D721Med (cell line): ENCODE data around the gene PRB2.
"Not testable (repeated sequence)": the region's sequence is repeated elsewhere in the genome, so short reads cannot be mapped to it uniquely, and the experiment has no call there.

ENCODE experiments used
- DNase-seq: peaks from one replicate; pipeline ENCODE4 v3.0.0; 2011; ENCODE audit warnings: low spot score; ENCODE audit not compliant: insufficient read length
- FAIRE-seq: peaks from 2 replicates; lab custom pipeline; 2011; peaks lifted over from hg19 to GRCh38; lab: Jason Lieb, UNC
- CTCF ChIP-seq: IDR thresholded peaks from 2 replicates; pipeline ENCODE4 v1.5.1; 2012; ENCODE audit warnings: mild to moderate bottlenecking, control low read depth; ENCODE audit not compliant: insufficient read depth; ENCODE audit errors: missing control alignments

Gene PRB2

GRCh38 chr12:11361151-11361550 is 34.2 kb downstream of the PRB2 start:
- FAIRE-seq = no peak
- no peak for TF ChIP-seq CTCF
- no peak for DNase-seq

GRCh38 chr12:11360205-11360883 is 35.0 kb downstream of the PRB2 start:
- DNase-seq, FAIRE-seq: not testable (repeated sequence)

GRCh38 chr12:11351736-11352135 is 43.6 kb downstream of the PRB2 start:
- FAIRE-seq, DNase-seq: not testable (repeated sequence)

- no peak for FAIRE-seq
- no peak for TF ChIP-seq CTCF
- no peak for DNase-seq
Observed at GRCh38 chr12:11348439-11348838, 46.9 kb downstream of the PRB2 start.

- FAIRE-seq = no peak
- no peak for TF ChIP-seq CTCF
- DNase-seq = no peak
Observed at GRCh38 chr12:11347810-11348209, 47.6 kb downstream of the PRB2 start.

GRCh38 chr12:11344500-11344899 is 50.9 kb downstream of the PRB2 start:
- no peak for DNase-seq
- no peak for FAIRE-seq
- no peak for TF ChIP-seq CTCF
